GM19467 (cell line): ENCODE data around the gene PADI1.

ENCODE experiments used
- ATAC-seq: cut with Tn5 transposase; IDR thresholded peaks from one replicate; pipeline ENCODE4 v1.9.1; 2021; ENCODE audit warnings: mild to moderate bottlenecking, moderate library complexity; ENCODE audit not compliant: unreplicated experiment

The PADI1 gene

GRCh38 chr1:17204546-17205440 is at the start of gene PADI1:
Gene PADI1 (plus strand): TSS chr1:17205128. CDS start chr1:17205218, 90 bp downstream.
- no peak for ATAC-seq

GRCh38 chr1:17155257-17155920 is 49.5 kb upstream of the PADI1 start:
- no peak for ATAC-seq

DNA sequence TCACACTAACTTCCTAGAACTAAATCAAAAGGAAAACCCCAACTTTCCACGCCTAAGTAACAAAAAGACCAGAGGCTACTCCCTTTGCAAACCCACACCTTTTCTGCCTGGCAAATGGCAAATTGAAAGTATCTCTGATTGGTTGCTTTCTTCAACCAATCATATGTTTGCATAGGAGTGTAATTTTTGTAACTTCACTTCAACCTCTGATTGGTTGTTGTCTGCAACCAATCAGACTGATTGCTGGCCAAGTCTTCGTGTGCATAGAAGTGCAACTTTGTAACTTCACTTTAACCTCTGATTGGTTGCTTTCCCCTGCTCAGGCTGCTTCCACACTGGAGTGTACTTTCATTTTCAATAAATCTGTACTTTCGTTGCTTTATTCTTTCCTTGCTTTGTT is 48.8 kb upstream of the PADI1 start:
- ATAC-seq: no peak

- no peak for ATAC-seq
These were observed 46.0 kb upstream of the PADI1 start for GRCh38 chr1:17158961-17159360.

DNA sequence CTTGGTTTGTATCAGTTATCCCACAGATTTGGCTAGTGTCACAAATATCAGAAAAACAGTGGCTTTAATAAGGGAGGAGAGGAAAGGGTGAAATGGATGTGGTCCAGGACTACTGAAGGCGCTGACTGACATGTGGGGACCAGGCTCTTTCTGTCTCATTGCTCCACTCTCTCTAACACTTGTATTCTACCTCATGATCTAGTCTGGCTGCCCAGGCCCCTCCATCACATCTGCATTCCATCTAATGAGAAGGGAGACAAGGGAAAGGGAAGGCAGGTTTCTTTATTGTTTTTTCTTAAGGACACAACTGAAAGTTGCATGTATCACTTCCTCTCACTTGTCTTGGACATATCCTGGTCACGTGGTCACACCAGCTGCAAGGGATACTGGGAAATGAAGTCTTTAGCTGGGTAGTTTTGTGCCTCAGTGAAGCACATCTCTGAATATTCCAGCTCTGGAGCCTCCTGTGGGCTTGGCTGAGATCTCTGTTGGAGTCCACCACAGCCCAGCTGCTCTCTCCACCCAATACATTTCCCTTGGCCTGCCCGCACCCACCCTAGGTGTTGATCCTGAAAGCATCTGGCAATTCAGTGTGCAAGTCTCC is 43.7 kb upstream of the PADI1 start:
- ATAC-seq: no peak

GRCh38 chr1:17161926-17162800 is 42.8 kb upstream of the PADI1 start:
- no peak for ATAC-seq

DNA sequence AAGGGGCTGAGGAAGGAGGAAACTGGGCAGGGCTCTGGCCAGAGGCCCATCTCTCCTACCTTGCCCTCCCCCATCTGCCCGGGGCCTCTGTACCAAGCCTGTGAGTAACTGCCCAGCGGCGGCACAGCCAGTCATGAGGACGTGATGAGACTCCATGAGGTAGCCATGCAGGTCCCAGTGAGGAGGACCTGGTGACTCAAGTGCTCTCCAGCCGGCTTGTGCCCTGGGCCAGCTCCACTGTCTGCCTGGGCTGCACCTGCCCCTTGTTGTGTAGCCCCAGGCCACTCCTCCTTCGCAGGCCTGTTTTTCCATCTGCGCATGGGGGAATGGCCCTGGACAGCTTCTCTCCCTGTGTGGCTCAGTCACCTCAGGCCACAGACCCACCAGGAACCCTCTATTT is 42.0 kb upstream of the PADI1 start:
- ATAC-seq: no peak

DNA sequence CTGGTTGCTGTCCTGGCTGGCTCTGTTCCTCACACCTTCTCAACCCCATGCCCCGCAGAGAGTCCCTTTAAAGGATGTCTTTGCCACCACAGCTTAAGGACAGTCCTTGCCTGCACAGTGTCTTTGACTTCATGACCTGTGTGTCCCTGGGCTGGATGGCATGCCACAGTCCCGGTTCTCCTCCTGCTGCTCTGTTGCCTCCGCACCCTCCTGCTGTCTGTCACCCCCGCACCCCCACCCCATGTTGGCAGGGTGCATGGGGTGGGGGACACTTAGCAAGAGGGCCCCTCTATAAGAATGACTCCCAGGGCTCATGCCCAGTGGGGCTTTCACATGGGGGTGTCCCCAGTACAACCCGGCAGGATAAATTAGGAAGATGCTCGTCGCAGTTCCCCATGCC is 41.6 kb upstream of the PADI1 start:
- no peak for ATAC-seq

GRCh38 chr1:17163789-17164666 is 40.9 kb upstream of the PADI1 start:
- no peak for ATAC-seq

- no peak for ATAC-seq
These were observed 39.1 kb upstream of the PADI1 start for GRCh38 chr1:17165823-17166222.

DNA sequence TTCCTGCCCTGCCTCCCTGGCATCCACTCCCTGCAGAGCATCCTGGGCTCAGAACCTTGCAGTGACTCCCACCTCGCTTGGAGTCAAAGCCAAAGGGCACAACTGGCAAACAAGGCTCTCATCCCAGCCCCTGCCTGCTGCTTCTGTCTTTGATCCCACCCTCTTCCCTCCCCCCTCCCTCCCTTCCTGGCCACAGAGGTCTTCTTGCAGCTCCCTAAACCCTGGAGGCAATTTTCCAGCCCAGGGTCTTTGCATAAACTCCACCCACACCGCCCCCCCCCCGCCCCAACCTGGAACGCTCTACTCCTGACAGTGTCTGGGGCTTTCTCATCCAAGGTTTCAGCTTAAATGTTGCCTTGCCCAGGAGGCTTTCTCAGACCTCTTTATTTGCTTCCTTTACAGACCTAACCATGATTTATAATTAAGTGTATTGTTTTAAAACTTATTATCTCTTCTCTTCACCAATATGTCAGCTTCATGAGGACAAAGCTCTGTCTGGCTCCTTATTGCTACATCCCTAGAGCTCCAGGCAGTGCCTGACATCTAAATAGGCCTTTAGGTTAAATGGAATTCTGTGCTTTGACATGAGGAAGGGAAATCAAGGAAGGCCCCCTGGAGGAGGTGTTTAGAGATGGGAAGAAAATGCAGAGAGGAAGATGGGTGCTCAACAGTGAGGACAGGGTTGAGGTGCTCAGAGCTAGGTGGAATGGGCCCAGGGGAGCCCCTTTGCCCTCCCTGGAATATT is 37.7 kb upstream of the PADI1 start:
- no peak for ATAC-seq

DNA sequence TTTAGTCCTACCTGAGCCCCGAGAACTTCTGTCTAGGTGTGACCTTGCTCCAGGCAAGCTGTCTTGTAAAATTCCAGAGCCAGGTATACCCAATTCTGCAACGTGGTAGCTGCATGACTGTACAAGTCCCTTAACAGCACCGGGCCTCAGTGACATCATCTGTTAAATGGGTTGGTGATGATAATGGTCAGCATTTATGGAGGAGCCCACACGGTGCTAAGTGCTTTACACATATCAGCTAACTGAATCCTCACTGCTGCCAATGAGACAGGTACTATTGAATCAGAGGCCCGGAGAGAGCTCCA is 37.2 kb upstream of the PADI1 start:
- ATAC-seq: no peak

DNA sequence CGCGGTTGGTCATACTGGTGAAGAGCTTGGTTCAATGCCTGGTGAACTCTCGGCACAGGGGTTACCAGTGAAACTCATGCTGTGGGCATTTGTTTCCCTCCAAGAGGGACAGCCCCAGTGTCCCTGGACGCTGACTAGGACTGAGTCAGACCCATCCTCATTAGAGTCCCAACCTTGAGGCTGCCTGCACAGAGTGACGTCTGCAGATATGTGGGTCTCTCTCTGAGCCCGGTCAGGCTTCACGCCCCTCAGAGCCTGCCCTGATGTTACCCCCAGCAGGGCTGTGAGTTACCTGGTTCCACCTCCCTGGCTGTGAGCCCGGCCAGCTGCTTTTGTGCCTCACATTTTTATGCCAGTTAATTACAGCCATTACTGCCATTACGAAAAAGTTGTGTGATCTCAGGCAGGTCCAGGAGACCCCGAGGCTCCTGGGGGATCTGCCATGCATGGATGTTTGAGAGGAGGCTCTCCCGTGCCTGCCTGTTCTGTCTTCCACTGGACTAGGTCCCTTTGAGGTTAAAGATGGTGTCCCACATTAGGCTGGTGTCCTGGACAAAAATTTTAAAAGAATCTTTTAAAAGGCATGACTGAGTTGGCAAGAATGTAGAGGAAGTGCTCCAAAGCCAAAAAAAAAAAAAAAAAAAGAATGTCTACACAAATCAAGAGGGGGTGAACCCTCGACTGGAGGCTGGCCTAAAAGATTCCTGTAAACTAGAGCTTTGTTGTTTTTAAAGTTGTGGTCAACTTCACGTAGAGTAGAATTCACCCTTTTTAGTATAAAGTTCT is 36.6 kb upstream of the PADI1 start:
- no peak for ATAC-seq

GRCh38 chr1:17170571-17170970 is 34.4 kb upstream of the PADI1 start:
- no peak for ATAC-seq

GRCh38 chr1:17173217-17173616 is 31.7 kb upstream of the PADI1 start:
- ATAC-seq: no peak

DNA sequence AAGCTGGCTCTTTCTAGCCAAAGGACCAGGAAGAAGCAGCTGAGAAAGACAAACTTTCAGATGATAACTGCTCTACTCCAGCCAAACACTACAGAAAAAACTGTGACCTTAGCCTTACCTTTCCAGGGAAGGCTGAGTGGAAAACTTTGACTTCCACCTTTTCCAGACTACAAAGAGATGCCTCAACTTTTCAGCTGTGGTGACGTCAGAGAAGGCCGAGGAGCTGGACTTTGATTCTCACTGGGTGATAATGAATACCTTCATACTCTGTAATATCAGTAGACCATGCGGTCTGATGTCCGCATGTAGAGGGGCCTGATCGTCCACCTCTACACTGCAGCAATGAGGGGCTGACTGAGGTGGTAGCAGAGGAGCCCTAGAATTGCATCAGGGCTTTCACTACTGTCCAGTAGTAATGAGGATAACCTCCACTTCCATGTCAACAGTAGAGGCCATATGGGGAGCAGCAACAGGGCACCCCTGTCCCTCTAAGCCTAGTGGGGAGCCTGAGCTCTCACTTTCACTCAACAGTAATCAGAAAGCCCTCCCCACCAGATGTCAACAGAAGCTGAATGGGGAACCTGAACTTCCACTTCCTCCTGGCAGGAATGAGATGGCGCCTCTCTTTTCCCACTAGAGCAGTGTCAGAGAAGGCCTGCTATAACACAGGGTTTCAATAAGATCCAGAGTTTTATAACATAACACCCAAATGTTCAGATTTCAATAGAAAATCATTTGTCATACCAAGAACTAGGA is 28.4 kb upstream of the PADI1 start:
- ATAC-seq: no peak

- ATAC-seq: no peak
These were observed 27.3 kb upstream of the PADI1 start for GRCh38 chr1:17177651-17178050.
